ENCODE data around the gene POU2AF2.
"Not testable (repeated sequence)": the region's sequence is repeated elsewhere in the genome, so short reads cannot be mapped to it uniquely, and the experiment has no call there.

POU2AF2 gene

GRCh38 chr11:111260811-111261210 is 15.3 kb downstream of the POU2AF2 start:
- no peak for DNase-seq

DNA sequence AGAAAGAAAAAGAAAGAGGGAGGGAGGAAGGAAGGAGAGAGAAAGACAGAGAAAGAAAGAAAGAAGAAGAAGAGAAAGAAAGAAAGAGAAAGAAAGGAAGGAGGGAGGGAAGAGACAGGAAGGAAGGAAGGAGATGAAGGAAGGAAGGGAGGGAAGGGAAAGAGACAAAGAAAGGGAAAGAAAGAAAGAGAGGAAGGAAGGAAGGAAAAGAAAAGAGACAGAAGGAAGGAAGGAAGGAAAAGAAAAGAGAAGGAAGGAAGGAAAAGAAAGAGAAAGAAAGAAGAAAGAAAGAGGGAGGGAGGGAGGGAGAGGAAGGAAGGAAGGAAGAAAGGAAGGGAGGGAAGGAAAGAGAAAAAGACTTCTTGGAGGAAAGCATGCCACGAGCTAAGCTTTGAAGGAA is 19.1 kb downstream of the POU2AF2 start:
- DNase-seq = no peak

- no peak for DNase-seq
These were observed 19.9 kb downstream of the POU2AF2 start for GRCh38 chr11:111265421-111265820.

DNA sequence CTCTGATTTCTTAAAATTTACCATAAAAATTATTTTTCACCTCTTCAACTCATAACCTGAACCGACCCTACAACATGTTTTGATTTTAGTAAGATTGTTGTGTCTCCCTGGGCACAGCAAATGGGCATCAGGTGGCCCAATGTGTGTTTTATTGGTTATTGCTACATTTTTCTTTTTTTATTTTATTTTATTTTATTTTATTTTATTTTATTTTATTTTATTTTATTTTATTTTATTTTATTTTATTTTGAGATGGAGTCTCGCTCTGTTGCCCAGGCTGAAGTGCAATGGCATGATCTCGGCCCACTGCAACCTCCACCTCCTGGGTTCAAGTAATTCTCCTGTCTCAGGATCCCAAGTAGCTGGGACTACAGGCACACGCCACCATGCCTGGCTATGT is 22.8 kb downstream of the POU2AF2 start:
- DNase-seq = not testable (repeated sequence)

GRCh38 chr11:111269146-111269868 is 23.8 kb downstream of the POU2AF2 start:
- no peak for DNase-seq

DNA sequence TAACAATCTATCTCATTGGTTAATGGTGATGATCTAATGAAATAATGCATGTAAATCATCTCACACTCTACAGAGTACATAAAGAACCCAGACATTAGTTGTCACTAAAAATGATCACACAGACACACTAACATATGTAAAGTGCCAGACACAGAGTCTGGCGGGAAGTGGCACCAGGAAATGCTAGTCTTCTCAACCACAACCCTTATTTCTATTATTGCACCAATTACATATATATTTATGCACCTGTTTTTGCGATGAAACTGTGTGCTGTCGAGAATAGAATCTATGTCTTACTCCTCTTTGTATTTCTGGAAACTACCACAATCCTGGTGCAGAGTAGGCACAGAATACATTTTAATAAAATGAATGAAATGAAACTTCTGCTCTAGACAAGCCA is 26.9 kb downstream of the POU2AF2 start:
- no peak for DNase-seq

GRCh38 chr11:111282562-111283075 is 37.1 kb downstream of the POU2AF2 start:
- DNase-seq = no peak

- DNase-seq = no peak
These were observed 38.5 kb downstream of the POU2AF2 start for GRCh38 chr11:111283945-111284481.

DNA sequence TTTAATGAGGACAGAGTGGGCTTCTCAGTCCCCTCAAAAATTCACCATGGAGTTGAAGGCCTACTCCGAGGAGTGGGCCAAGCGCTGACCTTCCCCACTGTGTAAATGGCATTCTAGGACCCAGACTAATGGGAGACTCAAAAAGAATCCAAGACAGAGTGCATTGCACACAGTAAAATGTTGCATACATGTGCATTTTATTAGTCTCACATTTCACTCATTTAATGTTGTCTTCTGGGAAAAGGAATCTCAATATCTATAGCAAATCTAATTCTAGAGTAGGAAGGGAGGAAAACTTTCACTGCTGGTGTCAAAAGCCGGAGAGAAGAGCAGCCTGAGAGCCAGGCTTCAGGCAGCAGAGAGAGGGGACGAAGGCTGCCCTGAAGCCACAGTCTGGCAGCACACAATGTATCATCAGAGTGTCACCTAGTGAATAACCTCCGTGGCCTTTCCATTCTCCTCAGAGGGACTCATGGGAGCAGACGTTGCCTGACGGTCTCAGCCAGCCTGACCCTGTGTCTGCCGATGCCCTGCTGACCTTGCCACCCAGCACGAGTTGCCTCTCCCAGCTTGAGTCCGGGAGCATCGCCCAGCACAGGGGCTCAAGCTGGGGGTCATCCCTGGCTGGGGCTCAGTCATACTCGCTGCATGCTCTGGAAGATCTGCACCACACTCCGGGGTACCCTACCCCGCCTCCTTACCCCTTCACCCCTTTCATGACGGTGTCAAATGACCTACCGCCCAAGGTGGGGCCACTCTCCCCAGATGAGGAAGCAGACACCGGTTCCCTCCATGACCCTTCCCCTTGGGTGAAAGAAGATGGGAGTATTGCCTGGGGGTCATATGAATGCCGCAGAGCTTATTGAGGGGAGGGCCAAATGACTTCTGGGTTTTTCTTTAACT is 39.9 kb downstream of the POU2AF2 start:
- DNase-seq = no peak

DNA sequence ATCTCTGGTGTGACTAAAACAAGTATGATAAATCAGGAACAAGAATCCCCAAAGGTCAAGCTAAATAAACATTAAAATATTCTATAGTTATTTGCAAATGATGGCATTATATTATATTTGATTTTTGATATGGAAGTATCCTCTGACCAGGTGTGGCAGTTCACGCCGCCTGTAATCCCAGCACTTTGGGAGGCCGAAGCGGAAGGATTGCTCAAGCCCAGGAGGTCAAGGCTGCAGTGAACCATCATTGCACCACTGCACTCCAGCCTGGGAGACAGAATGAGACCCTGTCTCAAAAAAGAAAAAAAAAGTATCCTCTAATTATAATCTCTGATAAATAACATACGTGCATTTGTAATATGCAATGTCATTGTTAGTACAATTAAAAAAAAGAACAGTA is 46.2 kb downstream of the POU2AF2 start:
- no peak for DNase-seq

GRCh38 chr11:111292408-111292807 is 46.9 kb downstream of the POU2AF2 start:
- not testable (repeated sequence) for DNase-seq

- no peak for DNase-seq
These were observed 50.7 kb downstream of the POU2AF2 start for GRCh38 chr11:111296196-111296595.

GRCh38 chr11:111297696-111298095 is 52.2 kb downstream of the POU2AF2 start:
- DNase-seq = no peak

DNA sequence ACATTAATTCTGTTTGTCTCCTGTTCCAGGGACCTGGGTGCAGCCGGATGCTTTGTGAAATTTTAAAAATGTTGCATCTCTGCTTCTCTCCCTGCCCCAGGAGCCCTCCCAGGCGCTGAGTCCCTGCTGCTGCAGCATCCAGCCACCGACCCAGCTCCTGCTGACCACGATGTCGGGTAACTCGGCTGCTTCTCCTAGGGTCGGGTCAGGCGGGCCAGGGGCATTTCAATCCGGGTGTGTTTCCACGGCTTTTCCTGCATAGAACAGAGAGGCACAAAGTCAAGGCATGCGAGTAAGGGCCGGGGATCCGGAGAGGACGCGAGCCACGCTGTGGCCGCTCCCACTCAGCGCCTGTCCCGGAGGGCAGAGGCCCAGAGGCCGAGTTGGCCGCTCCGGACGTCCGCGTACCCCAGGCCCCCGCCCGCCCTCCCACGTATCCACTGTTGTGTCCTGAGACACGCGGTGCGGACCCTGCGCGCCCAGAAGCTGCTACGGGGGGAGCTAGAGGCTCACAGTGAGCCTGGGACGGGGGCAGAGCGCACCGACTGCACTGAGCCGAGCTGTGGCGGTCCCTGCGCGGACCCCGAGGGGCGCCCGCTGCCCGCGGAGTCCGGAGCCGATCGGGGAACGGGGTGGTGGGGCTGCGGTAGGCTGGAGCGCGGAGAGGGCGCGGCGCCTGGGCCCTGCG is 53.0 kb downstream of the POU2AF2 start, which contains the start of gene POU2AF3:
Gene POU2AF3, plus strand, starts transcription at position 134 of the 688 bp plus-strand sequence. Its CDS starts 36 bp downstream, at position 170.
- DNase-seq = no peak

- peak; percentile 30 for DNase-seq
These were observed 53.8 kb downstream of the POU2AF2 start for GRCh38 chr11:111299101-111300026.

- DNase-seq = no peak
These were observed 55.0 kb downstream of the POU2AF2 start for GRCh38 chr11:111300569-111300968.

DNA sequence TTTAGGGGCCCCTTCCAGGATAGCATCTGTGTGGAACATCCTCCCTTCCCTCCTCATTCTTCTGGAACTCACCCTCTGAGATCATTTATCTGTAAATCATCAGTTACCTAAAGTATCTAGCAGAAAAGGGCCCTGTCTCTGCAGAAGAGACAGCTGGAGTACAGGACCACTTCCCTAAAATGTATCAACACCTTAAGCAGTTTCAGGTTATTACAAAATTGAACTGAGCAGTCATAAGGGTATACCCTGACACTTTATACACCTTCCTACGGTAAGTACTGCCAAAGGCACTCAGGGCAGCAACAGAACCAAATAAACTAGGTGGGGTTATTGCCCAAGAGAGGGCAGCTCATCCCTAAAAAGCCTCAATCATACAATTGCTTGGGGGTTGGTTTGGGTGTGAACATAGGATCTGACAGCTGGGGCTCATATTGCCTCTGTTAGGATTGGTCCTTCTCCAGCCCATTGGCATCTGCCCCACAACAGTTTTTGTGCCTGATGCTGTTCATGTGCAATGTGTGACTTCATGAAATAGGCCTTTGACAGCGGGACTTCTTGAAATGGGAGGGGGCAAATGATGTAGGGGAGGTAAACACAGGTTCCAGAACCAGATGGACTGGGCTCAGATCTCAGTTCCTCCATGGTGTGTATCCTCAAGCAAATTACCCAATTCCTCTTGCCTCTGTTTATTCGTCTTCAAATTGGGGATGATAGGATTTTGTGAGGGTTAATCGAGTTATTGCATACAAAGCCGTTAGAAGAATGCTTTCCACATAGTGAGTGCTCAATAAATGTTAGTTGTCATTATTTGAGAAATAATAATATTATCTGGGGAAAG is 55.7 kb downstream of the POU2AF2 start:
- DNase-seq = no peak

GRCh38 chr11:111301842-111302118 is 56.3 kb downstream of the POU2AF2 start:
- DNase-seq = no peak

- no peak for DNase-seq
These were observed 56.8 kb downstream of the POU2AF2 start for GRCh38 chr11:111302298-111302697.

DNA sequence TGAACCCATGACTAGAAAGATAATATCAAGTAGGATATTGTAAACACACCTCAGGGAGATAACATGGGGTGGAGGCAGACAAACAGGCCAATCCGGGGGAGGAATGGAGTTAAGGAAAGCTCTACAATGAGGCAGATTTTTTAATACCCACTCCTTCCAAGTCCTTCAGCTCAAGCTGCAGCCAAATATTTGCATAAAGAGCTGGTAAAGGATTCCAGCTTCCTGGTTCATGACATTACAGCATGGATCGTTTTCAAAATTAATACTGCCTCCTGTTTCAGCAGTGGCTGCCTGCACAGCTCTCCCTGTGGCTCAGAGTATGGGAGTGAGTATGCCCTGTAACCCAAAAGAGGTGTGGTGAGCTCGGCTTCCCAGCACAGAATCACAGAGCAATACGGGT is 57.9 kb downstream of the POU2AF2 start:
- DNase-seq = no peak

Measured in stimulated activated CD4-positive, alpha-beta T cell treated with anti-CD3 and anti-CD28 coated beads, Interleukin-15, amount 100 ng/mL, for 24 hours (primary cell).